ENCODE results near the gene PYCR2.
"Not testable (repeated sequence)": the region's sequence is repeated elsewhere in the genome, so short reads cannot be mapped to it uniquely, and the experiment has no call there.

PYCR2 gene

GRCh38 chr1:225923692-225924555 is at the start of gene PYCR2:
Gene PYCR2, minus strand, starts transcription at chr1:225924250. Its CDS starts 140 bp downstream, at chr1:225924110.
- peak; percentile 96 for DNase-seq (ENCODE audit: low spot score)

DNA sequence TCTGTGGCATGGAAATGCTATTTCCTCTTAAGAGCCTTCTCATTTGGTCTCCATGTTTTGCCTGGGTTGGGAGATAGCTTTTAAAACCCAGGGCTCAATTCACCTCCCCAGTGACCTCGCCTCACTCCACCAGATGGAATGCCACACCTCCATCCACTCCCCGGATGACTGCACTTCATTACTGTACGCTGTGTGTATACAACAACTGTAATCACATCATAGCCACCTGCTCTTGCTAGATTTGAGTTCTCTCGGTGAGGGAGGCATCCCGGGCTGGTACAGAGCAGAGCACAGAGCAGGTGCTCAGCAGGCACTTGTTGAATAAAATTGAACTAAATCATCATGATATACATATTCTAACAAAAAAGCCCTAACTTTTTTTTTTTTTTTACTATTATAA is 49.1 kb upstream of the PYCR2 start:
- DNase-seq (ENCODE audit: low spot score) = peak; percentile 77

GRCh38 chr1:225972344-225973152 is 48.5 kb upstream of the PYCR2 start:
- no peak for DNase-seq (ENCODE audit: low spot score)

GRCh38 chr1:225970592-225971157 is 46.6 kb upstream of the PYCR2 start:
- not testable (repeated sequence) for DNase-seq (ENCODE audit: low spot score)

DNA sequence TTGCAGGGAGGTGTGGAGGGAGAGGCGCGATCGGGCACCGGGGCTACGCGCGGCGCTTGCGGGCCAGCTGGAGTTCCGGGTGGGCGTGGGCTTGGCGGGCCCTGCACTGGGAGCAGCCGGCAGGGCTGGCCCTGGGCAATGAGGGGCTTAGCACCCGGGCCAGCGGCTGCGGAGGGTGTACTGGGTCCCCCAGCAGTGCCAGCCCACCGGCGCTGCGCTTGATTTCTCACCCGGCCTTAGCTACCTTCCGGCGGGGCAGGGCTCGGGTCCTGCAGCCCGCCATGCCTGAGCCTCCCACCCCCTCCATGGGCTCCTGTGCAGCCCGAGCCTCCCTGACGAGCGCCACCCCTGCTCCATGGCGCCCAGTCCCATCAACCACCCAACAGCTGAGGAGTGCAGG is 45.7 kb upstream of the PYCR2 start:
- DNase-seq (ENCODE audit: low spot score) = not testable (repeated sequence)

GRCh38 chr1:225965231-225965630 is 41.2 kb upstream of the PYCR2 start:
- DNase-seq (ENCODE audit: low spot score) = no peak

GRCh38 chr1:225963735-225964530 is 39.9 kb upstream of the PYCR2 start:
- DNase-seq (ENCODE audit: low spot score) = no peak

DNA sequence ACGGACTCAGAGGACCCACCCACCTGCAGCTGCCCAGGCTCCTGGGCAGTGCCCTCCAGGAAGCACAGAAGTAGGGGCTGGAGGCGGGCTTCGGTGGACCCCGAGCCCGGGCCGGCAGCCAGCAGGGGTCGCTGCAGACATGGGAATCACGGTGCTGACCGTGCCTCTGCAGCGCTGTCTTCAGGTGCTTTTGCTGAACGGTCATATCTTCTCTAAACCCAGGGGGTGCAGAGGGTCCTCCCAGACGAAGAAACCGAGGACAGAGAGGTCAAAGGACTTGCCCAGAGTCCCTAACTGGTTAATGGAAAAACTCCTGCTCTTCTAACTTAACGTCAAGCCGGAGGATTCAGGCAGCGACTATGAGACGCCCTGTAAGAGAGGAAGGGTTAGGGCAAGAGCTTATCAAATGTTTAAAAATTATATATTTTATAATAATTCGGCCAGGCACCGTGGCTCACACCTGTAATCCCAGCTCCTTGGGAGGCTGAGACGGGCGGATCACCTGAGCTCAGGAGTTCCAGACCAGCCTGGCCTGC is 38.5 kb upstream of the PYCR2 start:
- DNase-seq (ENCODE audit: low spot score) = peak; percentile 71

DNA sequence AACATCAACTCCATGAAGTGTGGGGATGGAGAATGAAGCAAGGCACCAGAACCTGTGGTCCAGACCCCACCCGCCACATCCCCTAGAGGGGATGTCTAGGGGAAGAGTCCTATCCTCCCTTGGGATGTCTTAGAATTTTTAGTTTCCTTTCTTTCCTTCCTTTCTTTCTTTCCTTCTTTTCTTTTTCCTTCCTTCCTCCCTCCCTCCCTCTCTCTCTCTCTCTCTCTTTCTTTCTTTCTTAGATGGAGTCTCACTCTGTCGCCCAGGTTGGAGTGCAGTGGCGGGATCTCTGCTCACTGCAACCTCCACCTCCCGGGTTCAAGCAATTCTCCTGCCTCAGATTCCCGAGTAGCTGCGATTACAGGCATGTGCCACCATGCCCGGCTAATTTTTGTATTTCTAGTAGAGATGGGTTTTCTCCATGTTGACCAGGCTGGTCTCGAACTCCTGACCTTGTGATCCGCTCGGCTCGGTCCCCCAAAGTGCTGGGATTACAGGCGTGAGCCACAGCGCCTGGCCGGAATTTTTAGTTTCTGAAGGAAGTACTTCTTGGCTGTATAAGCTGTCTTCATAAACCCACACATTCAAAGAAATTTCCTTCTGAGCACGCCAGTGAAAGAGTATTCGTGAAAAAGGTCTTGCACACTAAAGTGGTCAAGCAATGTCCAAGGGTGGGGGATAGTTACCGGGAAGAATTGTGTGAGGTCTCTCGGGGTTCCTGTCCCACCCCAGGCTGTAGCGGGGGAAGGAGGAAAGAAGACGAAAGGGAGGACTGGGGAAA is 37.8 kb upstream of the PYCR2 start:
- no peak for DNase-seq (ENCODE audit: low spot score)

DNA sequence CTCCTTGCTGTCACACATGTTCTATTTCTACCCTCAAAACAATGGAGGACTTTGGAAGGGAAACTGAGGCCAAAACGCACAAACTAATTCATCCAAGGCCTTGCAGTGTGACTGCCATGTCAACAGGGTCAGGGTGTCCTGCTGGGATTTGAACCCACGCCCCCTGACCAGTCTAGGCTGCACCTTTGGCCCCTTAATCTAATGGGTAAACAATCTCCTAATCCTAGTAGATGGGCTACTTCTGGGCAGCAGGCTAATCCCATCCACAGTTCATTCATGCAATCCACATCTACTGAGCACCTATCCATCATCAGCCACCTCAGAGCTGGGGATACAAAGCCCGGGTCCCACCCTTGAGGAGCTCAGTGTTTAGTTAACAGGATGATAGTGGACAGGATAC is 34.0 kb upstream of the PYCR2 start:
- DNase-seq (ENCODE audit: low spot score) = no peak

GRCh38 chr1:225954753-225955152 is 30.7 kb upstream of the PYCR2 start:
- DNase-seq (ENCODE audit: low spot score) = no peak

DNA sequence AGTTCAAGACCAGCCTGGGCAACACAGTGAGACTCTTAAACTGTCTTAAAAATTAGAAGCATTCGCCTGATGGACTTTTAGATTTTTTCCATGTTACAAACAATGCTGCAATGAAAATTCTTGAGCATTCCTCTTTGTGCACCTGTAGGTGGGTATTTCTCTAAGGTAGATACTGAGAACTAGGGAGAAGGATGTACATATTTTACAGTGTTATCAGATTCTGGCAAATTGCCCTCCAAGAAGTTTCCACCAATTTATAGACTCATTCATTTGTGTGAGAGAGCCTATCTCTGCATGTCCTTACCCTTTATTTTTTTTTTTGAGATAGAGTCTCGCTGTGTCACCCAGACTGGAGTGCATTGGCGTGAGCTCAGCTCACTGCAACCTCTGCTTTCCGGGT is 29.3 kb upstream of the PYCR2 start:
- DNase-seq (ENCODE audit: low spot score) = no peak

DNA sequence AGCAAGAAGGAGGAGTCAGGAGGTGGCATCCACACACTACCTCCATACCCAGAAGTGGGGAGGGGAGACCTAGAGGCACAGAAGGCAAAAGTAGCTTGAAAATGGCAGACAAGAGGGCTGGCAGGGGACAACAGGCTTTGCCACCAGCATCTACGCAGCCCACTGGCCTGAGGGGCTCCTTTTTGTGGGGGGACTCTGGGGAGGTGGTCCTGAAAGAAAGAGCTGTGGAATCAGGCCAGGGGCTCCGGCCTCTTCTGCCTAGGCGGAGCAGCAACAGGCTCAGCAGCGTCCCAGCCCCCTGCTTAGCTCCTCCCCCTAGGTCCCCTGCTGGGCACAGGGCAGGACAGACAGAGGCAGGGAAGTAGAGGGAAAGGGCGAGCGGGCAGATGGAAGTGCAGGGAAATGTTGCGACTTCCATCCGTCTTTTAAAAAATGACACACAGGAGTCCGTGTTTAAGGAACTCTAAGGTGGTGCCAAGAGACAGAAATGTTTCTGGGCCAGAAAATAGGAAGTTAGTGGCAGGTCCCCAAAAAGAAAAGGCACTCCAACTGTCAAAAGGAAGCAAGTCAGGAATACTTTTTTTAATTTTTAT is 27.0 kb upstream of the PYCR2 start:
- DNase-seq (ENCODE audit: low spot score) = no peak

GRCh38 chr1:225949041-225949440 is 25.0 kb upstream of the PYCR2 start:
- DNase-seq (ENCODE audit: low spot score) = no peak

DNA sequence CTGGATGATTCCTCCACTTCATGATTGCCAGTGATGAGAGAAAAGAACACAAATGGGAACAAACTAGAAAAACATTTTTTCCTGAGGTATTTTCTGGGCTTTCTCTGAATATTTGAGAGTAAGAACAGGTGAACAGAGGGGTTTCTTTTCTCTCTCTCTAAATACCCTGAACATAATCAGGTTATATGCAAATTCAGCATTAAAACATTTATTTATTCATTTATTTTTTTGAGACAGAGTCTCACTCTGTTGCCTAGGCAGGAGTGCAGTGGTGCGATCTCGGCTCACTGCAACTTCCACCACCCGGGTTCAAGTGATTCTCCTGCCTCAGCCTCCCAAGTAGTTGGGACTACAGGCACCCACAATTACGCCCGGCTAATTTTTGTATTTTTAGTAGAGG is 22.8 kb upstream of the PYCR2 start:
- DNase-seq (ENCODE audit: low spot score) = no peak

DNA sequence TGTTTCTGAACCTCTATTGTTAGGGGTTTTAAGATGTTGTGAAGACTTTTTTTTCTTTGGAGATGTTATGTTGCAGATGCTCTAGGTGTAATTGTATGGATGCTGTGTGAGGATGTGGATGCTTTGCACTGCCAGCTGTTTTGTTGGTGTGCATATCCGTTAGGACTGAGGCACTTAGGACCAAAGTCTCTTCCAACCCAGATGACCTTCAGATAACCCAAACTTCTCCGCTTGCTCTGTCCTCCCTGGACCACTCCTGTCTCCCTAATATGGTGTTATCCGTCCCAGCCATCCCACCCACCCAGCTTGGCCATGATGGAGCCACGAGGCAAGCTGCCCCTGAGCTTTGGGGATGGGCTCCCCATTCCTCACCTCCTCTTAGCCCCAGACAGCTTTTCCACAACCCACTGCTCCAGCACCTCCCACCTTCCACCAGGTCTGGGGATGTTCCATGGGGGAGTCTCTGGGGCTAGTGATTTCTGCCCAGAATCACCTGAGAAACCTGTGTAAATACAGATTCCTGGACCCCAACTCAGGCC is 22.1 kb upstream of the PYCR2 start:
- no peak for DNase-seq (ENCODE audit: low spot score)

GRCh38 chr1:225945564-225945963 is 21.5 kb upstream of the PYCR2 start:
- DNase-seq (ENCODE audit: low spot score) = no peak

DNA sequence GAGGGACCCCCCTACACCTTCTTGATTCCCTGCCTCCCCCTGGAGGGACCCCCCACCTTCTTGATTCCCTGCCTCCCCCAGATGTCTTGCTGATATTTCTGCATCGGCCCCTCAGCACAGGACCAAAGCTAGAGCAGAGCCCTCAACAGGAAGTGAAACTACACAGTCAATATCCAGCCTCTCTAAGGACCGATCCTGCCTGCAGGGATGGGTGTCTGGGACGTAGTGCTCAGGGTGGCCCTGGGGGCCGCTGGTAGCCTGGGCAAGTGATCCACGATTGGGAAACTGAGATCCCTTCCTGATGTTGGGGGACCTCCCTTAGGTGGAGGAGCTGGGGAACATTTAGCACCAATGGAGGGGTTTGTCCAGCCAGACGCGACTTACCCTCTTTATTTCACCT is 20.9 kb upstream of the PYCR2 start:
- DNase-seq (ENCODE audit: low spot score) = no peak

- no peak for DNase-seq (ENCODE audit: low spot score)
Observed at GRCh38 chr1:225944387-225944786, 20.3 kb upstream of the PYCR2 start.

- no peak for DNase-seq (ENCODE audit: low spot score)
Observed at GRCh38 chr1:225943582-225943981, 19.5 kb upstream of the PYCR2 start.
